Measurements from ENCODE around the gene DNAJB8. TPM values are rescaled to one million over a fixed set of nuclear protein-coding genes. Genes with fewer than 3 reads are reported as not detected.
A peak's percentile ranks its signal among the peaks of the same experiment; 100 is the strongest.

Gene DNAJB8
- polyA plus RNA-seq, 2 of the 4 experiments (the other 2 are of a cell fraction), result not detected

DNA sequence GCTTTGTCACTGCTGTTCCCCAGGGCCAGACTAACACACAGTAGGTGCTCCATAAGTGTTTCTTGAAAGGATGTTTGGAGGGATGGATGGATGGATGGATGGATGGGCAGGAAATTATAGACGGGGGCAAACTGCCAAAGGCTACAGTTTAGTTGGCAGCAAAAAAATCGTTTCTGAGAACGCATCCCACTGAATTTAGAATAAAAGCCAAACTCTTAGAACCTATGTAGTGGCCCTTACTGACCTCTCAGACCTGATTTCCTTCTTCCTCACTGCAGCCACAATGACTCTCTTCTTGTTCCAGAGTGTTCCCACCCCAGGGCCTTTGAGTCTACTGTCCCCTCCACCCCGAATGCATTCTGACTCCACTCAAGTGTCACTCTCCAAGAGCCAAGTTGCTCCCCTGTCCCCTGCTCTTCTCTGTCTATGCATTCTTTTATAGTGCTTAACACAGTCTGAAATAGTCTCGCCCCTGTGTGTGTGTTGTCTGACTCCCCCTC, 31.5 kb upstream of the DNAJB8 start:
- POLR2A ChIA-PET, result no interaction called here
- Histone ChIP-seq H3K9me3 (no peaks in the 10 kb centered on the region), H3K4me2 (peak overlapping the region; percentile 93), H3K4me1 (no peaks in the 10 kb centered on the region), H3K4me3 (peak overlapping the region; percentile 73), H3K27ac (peak overlapping the region; percentile 80 to 84; a peak in 3 of 6 replicates)
- ATAC-seq (no peak), DNase-seq (ENCODE audit: low read depth in 1 of 2, low spot score in 1 of 2) (no peak), FAIRE-seq (no peak)
- TF ChIP-seq JUN (IDR thresholded peaks at IDR 0.05), result no peak
- CTCF ChIA-PET, result interaction anchor here (1.0 to 5.4 kb wide), 10 partner anchors 8 to 328 kb away, joined by 3 to 57 read pairs (median 4); no protein-coding TSS in a partner anchor
- 37% methylated on average over 5 of the region's 5 CpGs for WGBS (ENCODE audit: missing lambda C conversion rate)

DNA sequence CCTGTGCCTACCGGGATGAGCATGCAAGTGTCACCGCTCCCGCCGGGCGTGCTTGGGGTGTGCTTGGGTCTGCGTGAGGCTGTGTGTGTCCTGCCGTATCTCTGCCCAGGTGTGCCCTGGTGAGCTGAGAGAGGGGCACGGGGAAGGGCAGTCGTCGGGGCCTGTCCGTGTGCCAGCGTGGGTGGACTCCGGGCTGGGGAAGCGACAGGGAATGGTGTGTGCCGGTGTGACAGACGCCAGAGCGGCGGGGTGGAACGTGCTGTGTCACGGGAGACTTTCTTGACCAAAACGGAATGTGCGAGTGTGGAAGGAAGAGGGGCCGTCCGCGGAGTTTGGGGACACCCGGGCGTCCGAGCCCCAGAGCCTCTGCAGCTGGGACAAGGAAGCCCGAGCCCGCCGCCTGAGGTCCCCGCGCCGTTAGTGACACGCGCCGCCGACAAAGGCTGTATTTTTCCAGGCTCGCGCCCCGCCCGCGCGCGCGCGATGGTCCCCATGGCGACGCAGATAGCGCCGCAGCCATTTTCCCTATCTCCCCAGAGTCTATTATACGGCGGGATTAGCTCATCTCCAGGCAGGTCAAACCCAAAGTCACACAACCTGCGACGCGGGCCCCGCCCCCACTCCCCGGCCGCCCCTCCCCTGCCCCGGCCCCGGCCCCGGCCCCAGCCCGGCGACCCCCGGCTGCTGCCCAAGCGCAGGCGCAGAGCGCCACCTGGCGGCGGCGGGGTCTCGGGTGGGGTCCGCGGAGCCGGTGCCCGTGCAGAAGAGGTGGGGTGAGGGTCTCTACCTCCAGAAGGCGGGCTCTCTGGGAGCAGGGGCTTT, 30.8 kb upstream of the DNAJB8 start:
- ChIA-PET POLR2A (no interaction called here), CTCF (interaction anchor here (0.6 to 5.4 kb wide), 16 partner anchors 9 to 329 kb away, joined by 3 to 57 read pairs (median 4); no protein-coding TSS in a partner anchor)
- peak overlapping the region; percentile 93 for H3K4me2 ChIP-seq
- H3K4me3 ChIP-seq, result peak overlapping the region; percentile 73
- TF ChIP-seq RAD21 (conservative IDR thresholded peaks at IDR 0.05 in 1 of 2, IDR thresholded peaks at IDR 0.05 in 1 of 2) (peak; percentile 41 to 93), SMC3 (IDR thresholded peaks at IDR 0.05) (peak; percentile 98)
- TF ChIP-seq, protein P1, sequence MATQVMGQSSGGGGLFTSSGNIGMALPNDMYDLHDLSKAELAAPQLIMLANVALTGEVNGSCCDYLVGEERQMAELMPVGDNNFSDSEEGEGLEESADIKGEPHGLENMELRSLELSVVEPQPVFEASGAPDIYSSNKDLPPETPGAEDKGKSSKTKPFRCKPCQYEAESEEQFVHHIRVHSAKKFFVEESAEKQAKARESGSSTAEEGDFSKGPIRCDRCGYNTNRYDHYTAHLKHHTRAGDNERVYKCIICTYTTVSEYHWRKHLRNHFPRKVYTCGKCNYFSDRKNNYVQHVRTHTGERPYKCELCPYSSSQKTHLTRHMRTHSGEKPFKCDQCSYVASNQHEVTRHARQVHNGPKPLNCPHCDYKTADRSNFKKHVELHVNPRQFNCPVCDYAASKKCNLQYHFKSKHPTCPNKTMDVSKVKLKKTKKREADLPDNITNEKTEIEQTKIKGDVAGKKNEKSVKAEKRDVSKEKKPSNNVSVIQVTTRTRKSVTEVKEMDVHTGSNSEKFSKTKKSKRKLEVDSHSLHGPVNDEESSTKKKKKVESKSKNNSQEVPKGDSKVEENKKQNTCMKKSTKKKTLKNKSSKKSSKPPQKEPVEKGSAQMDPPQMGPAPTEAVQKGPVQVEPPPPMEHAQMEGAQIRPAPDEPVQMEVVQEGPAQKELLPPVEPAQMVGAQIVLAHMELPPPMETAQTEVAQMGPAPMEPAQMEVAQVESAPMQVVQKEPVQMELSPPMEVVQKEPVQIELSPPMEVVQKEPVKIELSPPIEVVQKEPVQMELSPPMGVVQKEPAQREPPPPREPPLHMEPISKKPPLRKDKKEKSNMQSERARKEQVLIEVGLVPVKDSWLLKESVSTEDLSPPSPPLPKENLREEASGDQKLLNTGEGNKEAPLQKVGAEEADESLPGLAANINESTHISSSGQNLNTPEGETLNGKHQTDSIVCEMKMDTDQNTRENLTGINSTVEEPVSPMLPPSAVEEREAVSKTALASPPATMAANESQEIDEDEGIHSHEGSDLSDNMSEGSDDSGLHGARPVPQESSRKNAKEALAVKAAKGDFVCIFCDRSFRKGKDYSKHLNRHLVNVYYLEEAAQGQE (IDR thresholded peaks at IDR 0.05), result no peak
- TF ChIP-seq, protein P2, sequence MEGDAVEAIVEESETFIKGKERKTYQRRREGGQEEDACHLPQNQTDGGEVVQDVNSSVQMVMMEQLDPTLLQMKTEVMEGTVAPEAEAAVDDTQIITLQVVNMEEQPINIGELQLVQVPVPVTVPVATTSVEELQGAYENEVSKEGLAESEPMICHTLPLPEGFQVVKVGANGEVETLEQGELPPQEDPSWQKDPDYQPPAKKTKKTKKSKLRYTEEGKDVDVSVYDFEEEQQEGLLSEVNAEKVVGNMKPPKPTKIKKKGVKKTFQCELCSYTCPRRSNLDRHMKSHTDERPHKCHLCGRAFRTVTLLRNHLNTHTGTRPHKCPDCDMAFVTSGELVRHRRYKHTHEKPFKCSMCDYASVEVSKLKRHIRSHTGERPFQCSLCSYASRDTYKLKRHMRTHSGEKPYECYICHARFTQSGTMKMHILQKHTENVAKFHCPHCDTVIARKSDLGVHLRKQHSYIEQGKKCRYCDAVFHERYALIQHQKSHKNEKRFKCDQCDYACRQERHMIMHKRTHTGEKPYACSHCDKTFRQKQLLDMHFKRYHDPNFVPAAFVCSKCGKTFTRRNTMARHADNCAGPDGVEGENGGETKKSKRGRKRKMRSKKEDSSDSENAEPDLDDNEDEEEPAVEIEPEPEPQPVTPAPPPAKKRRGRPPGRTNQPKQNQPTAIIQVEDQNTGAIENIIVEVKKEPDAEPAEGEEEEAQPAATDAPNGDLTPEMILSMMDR (IDR thresholded peaks at IDR 0.05), result peak; percentile 97
- peak overlapping the region; percentile 80 to 84 for H3K27ac ChIP-seq
- peak; percentile 41 to 45 for DNase-seq (ENCODE audit: low read depth in 1 of 2, low spot score in 1 of 2)
- ATAC-seq, result peak; percentile 70 to 78
- FAIRE-seq, result no peak
- no peaks in the 10 kb centered on the region for H3K9me3 ChIP-seq
- 5% methylated on average over 4 of the region's 77 CpGs for WGBS (ENCODE audit: missing lambda C conversion rate)
- no peaks in the 10 kb centered on the region for H3K4me1 ChIP-seq

DNA sequence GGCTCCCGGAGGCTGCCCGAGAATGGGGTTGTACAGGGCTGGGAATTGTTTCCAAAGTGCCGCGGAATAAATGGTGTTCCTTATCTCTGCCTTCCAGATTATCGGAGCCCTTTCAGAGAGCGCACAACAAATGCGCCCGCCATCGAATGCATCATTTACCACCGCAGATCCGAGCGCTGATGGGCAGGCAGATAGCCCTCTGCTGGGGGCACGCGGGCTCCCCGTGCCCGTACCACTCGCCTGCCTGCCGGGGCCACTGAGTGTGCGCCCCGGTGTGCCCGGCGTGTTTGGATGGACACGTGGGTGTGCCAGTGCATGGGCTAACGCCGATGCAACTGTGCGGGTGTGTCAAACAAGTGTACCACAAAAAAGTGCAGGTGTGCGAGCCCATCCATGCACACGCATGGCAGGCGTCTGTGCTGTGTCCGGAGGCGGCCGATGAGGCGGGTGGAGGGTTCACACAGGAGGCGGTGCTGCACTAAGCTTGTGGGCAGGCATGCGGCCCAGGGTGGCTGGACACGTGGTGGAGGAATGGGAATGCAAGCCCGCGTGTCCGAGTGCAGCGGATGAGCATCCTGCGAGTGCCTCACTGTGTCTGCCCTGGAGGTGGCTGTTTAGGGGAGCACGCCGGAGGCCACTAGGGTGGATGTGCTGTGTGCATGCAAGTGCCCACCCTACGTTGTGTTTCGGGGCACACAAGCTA, 30.1 kb upstream of the DNAJB8 start:
- ChIA-PET CTCF (interaction anchor here (0.6 to 5.4 kb wide), 15 partner anchors 9 to 328 kb away, joined by 3 to 57 read pairs (median 4); no protein-coding TSS in a partner anchor), POLR2A (no interaction called here)
- Histone ChIP-seq H3K4me2 (peak overlapping the region; percentile 93), H3K4me3 (peak overlapping the region; percentile 73; the same call in 1 of the 3 replicates), H3K27ac (peak overlapping the region; percentile 80 to 84; a peak in 4 of 6 replicates), H3K4me1 (no peaks in the 10 kb centered on the region), H3K9me3 (no peaks in the 10 kb centered on the region)
- no peak for TF ChIP-seq SREBF2 (IDR thresholded peaks at IDR 0.05)
- TF ChIP-seq, protein P3, sequence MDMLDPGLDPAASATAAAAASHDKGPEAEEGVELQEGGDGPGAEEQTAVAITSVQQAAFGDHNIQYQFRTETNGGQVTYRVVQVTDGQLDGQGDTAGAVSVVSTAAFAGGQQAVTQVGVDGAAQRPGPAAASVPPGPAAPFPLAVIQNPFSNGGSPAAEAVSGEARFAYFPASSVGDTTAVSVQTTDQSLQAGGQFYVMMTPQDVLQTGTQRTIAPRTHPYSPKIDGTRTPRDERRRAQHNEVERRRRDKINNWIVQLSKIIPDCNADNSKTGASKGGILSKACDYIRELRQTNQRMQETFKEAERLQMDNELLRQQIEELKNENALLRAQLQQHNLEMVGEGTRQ (IDR thresholded peaks at IDR 0.05), result no peak
- no peak for DNase-seq (ENCODE audit: low read depth in 1 of 2, low spot score in 1 of 2)
- FAIRE-seq, result no peak
- peak; percentile 5 to 47; a peak in 3 of 6 replicates for ATAC-seq
- 94% methylated on average over 42 of the region's 45 CpGs for WGBS (ENCODE audit: missing lambda C conversion rate)

Measured in A549 (cell line).